RWPE1 (cell line): ENCODE measurements around the gene MYO10.
"Not testable (repeated sequence)": the region's sequence is repeated elsewhere in the genome, so short reads cannot be mapped to it uniquely, and the experiment has no call there.

Experiments used
- CTCF ChIA-PET: fragments of 350-600 bp; sonication (Branson Sonifier 250); formaldehyde crosslinking; extraction: SDS; loops from one replicate; lab custom pipeline; 2021; lab: Yijun Ruan, JAX
- POLR2A ChIA-PET: fragments of 400-600 bp; formaldehyde crosslinking; extraction: SDS; loops from one replicate; lab custom pipeline; 2020; ENCODE audit warnings: antibody characterized with exemption; ENCODE audit not compliant: low non-redundant PET; lab: Yijun Ruan, JAX
- DNase-seq: peaks from one replicate; pipeline ENCODE4 v3.0.0; 2012; ENCODE audit warnings: low spot score
- H3K27ac ChIP-seq: fragments of 450-650 bp; 2 replicates; pipeline ENCODE4 v1.5.1; 2017
- TF ChIP-seq, protein P1 (sequence below): fragments of 450-650 bp; conservative IDR thresholded peaks from 2 replicates; pipeline ENCODE4 v1.5.1; 2017; ENCODE audit warnings: low read depth, mild to moderate bottlenecking

The MYO10 gene

DNA sequence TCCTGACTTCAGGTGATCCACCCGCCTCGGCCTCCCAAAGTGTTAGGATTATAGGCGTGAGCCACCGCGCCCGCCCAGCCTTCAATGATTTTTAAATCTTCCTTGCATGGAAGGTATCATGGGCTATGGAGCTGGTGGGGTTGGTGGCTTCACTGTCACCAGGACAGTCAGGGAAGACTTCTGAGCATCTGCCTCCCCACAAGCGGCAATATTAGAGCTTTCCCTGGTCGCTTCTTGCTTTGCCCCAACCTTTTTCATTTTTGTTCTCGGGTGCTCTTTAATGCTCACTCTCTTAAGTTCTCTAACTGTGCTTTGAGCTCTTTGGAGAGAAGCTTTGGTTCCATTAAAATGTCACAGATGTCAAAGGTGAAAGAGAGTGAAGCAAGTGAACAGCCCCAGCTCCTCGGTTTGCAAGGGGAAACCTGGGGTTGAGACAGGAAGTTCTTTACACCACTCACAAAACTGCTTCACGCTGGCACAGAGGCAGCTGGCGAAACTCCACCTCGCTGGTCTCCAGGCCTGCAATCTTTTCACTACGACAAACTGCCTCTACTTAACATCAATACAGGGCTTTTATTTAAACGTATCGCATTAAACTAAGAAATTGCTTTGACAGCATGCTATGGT is 176.8 kb downstream of the MYO10 start:
- CTCF ChIA-PET: interaction anchor here (0.9 kb wide), 1 partner anchor 431 kb away, joined by 3 read pairs; no protein-coding TSS in a partner anchor
- POLR2A ChIA-PET: no interaction called here

DNA sequence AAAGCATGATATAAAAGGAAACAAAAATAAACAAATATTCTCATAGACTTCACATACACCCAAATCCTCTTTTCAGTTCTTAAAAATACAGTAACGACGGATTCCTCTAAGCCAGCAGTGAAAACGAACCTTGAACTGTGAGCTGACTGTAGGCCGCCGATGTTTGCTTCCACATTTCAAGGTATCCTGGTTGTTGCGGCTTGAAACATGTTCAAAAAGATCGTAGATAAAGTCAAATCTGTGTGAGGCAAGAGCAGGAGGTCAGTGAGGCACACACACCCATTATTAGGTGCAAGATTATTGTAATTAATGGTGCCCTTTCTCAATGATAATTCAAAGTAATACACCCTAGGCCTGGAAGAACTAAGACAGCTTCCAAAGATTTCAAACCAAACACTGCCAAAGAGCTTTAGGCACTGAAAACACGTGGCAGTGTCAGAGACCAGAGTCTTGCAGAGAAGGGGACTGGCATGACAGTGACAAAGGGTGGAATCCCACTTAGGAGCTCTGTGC is 178.0 kb downstream of the MYO10 start:
- no peak overlapping the region for H3K27ac ChIP-seq
- DNase-seq: no peak
- TF ChIP-seq, protein P1, sequence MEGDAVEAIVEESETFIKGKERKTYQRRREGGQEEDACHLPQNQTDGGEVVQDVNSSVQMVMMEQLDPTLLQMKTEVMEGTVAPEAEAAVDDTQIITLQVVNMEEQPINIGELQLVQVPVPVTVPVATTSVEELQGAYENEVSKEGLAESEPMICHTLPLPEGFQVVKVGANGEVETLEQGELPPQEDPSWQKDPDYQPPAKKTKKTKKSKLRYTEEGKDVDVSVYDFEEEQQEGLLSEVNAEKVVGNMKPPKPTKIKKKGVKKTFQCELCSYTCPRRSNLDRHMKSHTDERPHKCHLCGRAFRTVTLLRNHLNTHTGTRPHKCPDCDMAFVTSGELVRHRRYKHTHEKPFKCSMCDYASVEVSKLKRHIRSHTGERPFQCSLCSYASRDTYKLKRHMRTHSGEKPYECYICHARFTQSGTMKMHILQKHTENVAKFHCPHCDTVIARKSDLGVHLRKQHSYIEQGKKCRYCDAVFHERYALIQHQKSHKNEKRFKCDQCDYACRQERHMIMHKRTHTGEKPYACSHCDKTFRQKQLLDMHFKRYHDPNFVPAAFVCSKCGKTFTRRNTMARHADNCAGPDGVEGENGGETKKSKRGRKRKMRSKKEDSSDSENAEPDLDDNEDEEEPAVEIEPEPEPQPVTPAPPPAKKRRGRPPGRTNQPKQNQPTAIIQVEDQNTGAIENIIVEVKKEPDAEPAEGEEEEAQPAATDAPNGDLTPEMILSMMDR: no peak
- POLR2A ChIA-PET: no interaction called here
- CTCF ChIA-PET: no interaction called here

More for the DNA sequence above, 176.8 kb downstream of the MYO10 start:
- no peak overlapping the region for H3K27ac ChIP-seq
- TF ChIP-seq, protein P1: no peak
- DNase-seq: no peak

DNA sequence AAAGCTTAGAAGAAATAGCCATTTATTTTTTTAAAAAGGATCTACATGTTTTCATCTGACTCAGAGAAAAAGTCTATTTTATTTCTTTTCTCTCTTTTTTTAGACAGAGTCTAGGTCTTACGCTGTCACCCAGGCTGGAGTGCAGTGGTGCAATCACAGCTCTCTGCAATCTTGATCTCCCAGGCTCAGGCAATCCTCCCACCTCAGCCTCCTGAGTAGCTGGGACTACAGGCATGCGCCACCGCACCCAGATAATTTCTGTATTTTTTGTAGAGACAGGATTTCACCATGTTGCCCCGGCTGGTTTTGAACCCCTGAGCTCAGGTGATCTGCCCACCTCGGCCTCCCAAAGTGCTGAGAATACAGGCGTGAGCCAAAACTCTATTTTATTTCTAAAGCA is 178.5 kb downstream of the MYO10 start:
- DNase-seq, H3K27ac ChIP-seq, POLR2A ChIA-PET, CTCF ChIA-PET: not testable (repeated sequence)

DNA sequence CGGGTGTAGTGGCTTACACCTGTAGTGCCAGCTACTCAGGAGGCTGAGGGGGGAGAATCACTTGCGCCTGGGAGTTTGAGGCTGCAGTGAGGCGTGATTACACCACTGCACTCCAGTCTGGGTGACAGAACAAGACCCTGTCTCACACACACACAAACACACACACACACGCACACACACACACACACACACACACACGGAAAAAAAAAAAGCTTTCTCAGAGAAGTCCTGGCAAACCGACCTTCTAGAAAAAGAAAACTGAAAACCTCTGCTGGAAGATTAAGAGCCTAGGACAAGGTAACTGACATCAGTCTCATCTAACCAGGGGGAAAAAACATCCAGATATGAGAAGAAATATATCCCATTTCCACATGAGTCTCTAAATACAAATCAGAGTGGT is 178.9 kb downstream of the MYO10 start:
- no peak overlapping the region for H3K27ac ChIP-seq
- POLR2A ChIA-PET: no interaction called here
- TF ChIP-seq, protein P1: no peak
- no peak for DNase-seq
- CTCF ChIA-PET: interaction anchor here (0.7 kb wide), 1 partner anchor 225 kb away, joined by 3 read pairs; no protein-coding TSS in a partner anchor

DNA sequence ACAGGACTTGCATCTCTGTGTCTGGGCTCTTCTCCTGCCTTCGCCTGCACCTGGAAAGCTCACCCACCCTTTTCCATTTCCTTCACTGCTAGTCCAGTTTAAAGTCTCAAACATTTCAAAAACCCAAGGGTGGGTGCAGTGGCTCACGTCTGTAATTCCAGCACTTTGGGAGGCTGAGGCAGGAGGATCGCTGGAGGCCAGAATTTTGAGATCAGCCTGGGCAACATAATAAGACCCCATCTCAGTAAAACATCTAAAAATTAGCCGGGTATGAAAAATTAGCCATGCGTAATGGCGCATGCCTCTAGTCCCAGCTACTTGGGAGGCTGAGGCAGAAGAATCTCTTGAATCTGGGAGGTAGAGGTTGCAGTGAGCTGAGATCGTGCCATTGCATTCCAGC is 179.4 kb downstream of the MYO10 start:
- no peak overlapping the region for H3K27ac ChIP-seq
- POLR2A ChIA-PET: no interaction called here
- CTCF ChIA-PET: interaction anchor here (0.7 kb wide), 1 partner anchor 225 kb away, joined by 3 read pairs; no protein-coding TSS in a partner anchor
- TF ChIP-seq, protein P1: no peak
- no peak for DNase-seq

DNA sequence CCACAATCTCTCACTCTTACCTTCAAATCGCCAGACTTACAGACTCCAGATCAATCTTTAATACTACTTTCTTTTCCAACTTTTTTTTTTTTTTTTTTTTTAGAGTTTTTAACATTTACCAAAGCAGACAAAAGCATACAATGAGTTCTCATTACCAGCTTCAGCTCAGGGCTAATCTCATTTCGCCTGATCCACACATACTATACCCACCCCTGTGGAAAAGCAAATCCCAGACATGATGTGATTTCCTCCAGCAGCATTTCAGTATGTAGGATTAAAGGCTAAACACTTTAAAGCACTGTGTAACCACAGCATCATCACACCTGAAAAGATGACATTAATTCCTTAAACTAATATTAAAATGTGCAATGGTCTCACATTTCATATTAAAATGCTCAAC is 180.4 kb downstream of the MYO10 start:
- ChIA-PET POLR2A (no interaction called here), CTCF (no interaction called here)
- H3K27ac ChIP-seq: no peak overlapping the region
- TF ChIP-seq, protein P1: no peak
- no peak for DNase-seq

DNA sequence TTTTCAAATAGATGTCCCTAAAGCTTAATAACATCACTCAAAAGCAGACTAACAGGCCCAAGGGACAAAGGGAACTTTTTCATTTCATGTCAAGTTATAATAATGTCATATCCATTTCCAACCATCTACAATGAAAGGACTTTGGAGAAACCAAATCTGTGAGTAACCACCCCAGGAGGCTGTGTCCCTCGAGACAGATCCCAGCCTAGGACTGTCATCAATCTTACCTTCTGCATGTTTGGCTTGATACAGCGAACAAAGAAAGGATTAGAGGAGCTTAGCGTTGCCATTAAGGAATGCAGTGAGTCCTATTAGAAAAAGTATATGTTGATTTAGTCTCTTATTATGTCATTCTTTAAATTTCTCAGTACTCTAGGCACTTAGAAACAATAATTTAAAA is 181.5 kb downstream of the MYO10 start:
- TF ChIP-seq, protein P1: no peak
- no peak for DNase-seq
- H3K27ac ChIP-seq: no peak overlapping the region
- POLR2A ChIA-PET: no interaction called here
- CTCF ChIA-PET: no interaction called here
